Spleen (tissue), 11 donors: ENCODE data around the gene CAVIN4. TPM values are rescaled to one million over a fixed set of nuclear protein-coding genes. Genes with fewer than 3 reads are reported as not detected.

ENCODE experiments used
- DNase-seq: peaks from one replicate; pipeline ENCODE4 v3.0.0-alpha.2; 2020
- H3K27ac ChIP-seq, 8 donors: fragments of 200-600 bp; sonication (generic) in 7 of 8; 1 replicate in 4 of 8; 2 replicates in 4 of 8; pipeline versions ENCODE4 v1.5.0 to v1.8.0; 2016 to 2021; ENCODE audit warnings: inconsistent platforms in 4 of 8, mild to moderate bottlenecking in 4 of 8, moderate library complexity in 1 of 8
- H3K27me3 ChIP-seq, 7 donors: fragments of 200-600 bp; sonication (generic) in 6 of 7; replicated peaks in 1 of 7; 1 replicate in 4 of 7; 2 replicates in 3 of 7; pipeline versions ENCODE4 v1.5.0 to v1.8.0; 2016 to 2021; ENCODE audit warnings: inconsistent platforms in 3 of 7, mild to moderate bottlenecking in 1 of 7
- H3K36me3 ChIP-seq, 6 donors: fragments of 200-600 bp; sonication (generic) in 5 of 6; 1 replicate in 4 of 6; 2 replicates in 2 of 6; pipeline versions ENCODE4 v1.5.0 to v1.8.0; 2016 to 2021; ENCODE audit warnings: inconsistent platforms in 2 of 6
- H3K4me1 ChIP-seq, 6 donors: fragments of 200-600 bp; sonication (generic) in 5 of 6; 1 replicate in 3 of 6; 2 replicates in 3 of 6; pipeline versions ENCODE4 v1.5.0 to v1.8.0; 2016 to 2021; ENCODE audit warnings: inconsistent platforms in 3 of 6
- H3K4me3 ChIP-seq, 8 donors: fragments of 200-600 bp; sonication (generic) in 7 of 8; 1 replicate in 4 of 8; 2 replicates in 4 of 8; pipeline versions ENCODE4 v1.5.0 to v1.8.0; 2016 to 2021; ENCODE audit warnings: inconsistent platforms in 4 of 8, mild to moderate bottlenecking in 4 of 8, moderate library complexity in 2 of 8
- H3K9me3 ChIP-seq, 8 donors: fragments of 200-600 bp; sonication (generic) in 7 of 8; 1 replicate in 4 of 8; 2 replicates in 4 of 8; pipeline versions ENCODE4 v1.5.0 to v1.8.0; 2016 to 2021; ENCODE audit warnings: inconsistent platforms in 4 of 8
- POLR2A ChIP-seq, 3 donors: fragments of 450-650 bp; IDR thresholded peaks; one replicate each; pipeline ENCODE4 v1.5.1; 2017; ENCODE audit warnings: antibody characterized with exemption in 3 of 3, mild to moderate bottlenecking in 1 of 3
- POLR2AphosphoS5 ChIP-seq, 3 donors: sonication (generic); formaldehyde crosslinking; IDR thresholded peaks; one replicate each; pipeline ENCODE4 v1.5.1; 2017; ENCODE audit warnings: antibody characterized with exemption in 3 of 3
- WGBS, 5 donors: extraction: QIAGEN DNeasy Blood & Tissue Kit in 3 of 5; methylation state at CpG; one replicate each; pipeline versions ENCODE4 v1.1.5 to v1.1.7; 2013 to 2018; 5-methylcytosine and 5-hydroxymethylcytosine counted together
- intact Hi-C: fragments of 100-400 bp; cut with DNase I; formaldehyde crosslinking; loops from one replicate; pipeline ENCODE4 v1.15.0; 2023; ENCODE audit warnings: low total_unique reads
- polyA plus RNA-seq, 3 donors: library from polyadenylated mRNA; stranded (reverse); fragments of 200-250 nt; gene quantifications; one replicate each; pipeline ENCODE4 v1.2.1, GENCODE V29; 2013
- total RNA-seq, 7 donors: library from RNA; depleted of rRNA in 3 of 7; stranded (reverse); fragments of >200 nt in 3 of 7; fragmentation: NEBNext Ultra II Directional in 4 of 7; extraction: Animal tissue kit (Norgen Biotek cat#: 25700) in 4 of 7; gene quantifications; one replicate each; pipeline versions ENCODE4 v1.1.0 to v1.2.1, GENCODE V29; 2016 to 2021
- TF ChIP-seq, protein P1 (sequence below), 11 experiments: fragments of 200-600 bp in 7 of 11; fragments of 450-650 bp in 4 of 11; sonication (generic) in 4 of 11; IDR thresholded peaks in 8 of 11; conservative IDR thresholded peaks in 3 of 11; 1 replicate in 7 of 11; 2 replicates in 4 of 11; pipeline versions ENCODE4 v1.4.0 to v1.8.0; 2016 to 2021; ENCODE audit warnings: antibody characterized with exemption in 11 of 11, inconsistent platforms in 4 of 11, mild to moderate bottlenecking in 1 of 11
- donor health status: healthy with polysubstance abuse.
- donor health status: DM: no; HTN: no; CAD: no; lungs with moderate emphysema.
- donor health status: DM: no; HTN: no; CAD: no.
- donor health status: Bipolar disorder and iron deficiency.
- donor health status: healthy.
- donor health status: DM: no; HTN: no; CAD: no.
- donor health status: DM: yes; HTN: yes; CAD: no.

CAVIN4 gene
- total and polyA plus RNA-seq, 10 donors, result 0.08 to 0.43 (median 0.14) TPM; not detected in 1

DNA sequence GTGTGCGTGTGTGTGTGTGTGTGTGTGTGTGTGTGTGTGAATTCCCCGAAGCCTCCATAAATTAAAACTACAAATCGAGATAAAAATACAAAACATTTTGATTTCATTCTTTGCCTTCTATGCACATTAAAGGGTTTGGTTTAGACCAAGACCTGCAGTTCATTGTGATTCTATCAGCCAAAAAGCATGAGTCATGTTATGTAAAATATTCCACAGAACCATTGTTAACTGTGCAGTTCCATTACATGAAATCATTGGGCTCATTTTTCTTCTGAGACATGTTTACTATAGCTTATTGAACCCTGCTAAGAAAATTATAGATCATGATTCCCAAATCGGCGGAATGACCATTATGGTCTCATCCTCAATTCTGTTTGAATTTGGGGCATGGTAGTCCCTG, 11.7 kb downstream of the CAVIN4 start:
- Histone ChIP-seq H3K9me3 (no peaks in the 10 kb centered on the region), H3K27ac (no peak overlapping the region), H3K36me3 (no peaks in the 10 kb centered on the region), H3K4me1 (no peaks in the 10 kb centered on the region), H3K27me3 (no peaks in the 10 kb centered on the region), H3K4me3 (no peak overlapping the region)
- WGBS, 5 donors, result 74 to 94% (median 89%) methylated on average over 5 of the region's 5 CpGs
- intact Hi-C loops, result no loop called here
- TF ChIP-seq POLR2AphosphoS5 (IDR thresholded peaks at IDR 0.05), result no peak
- no peak for TF ChIP-seq POLR2A (IDR thresholded peaks at IDR 0.05)
- TF ChIP-seq, protein P1, sequence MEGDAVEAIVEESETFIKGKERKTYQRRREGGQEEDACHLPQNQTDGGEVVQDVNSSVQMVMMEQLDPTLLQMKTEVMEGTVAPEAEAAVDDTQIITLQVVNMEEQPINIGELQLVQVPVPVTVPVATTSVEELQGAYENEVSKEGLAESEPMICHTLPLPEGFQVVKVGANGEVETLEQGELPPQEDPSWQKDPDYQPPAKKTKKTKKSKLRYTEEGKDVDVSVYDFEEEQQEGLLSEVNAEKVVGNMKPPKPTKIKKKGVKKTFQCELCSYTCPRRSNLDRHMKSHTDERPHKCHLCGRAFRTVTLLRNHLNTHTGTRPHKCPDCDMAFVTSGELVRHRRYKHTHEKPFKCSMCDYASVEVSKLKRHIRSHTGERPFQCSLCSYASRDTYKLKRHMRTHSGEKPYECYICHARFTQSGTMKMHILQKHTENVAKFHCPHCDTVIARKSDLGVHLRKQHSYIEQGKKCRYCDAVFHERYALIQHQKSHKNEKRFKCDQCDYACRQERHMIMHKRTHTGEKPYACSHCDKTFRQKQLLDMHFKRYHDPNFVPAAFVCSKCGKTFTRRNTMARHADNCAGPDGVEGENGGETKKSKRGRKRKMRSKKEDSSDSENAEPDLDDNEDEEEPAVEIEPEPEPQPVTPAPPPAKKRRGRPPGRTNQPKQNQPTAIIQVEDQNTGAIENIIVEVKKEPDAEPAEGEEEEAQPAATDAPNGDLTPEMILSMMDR (IDR thresholded peaks at IDR 0.05 in 8 of 11, conservative IDR thresholded peaks at IDR 0.05 in 3 of 11), result no peak
- no peak for DNase-seq

DNA sequence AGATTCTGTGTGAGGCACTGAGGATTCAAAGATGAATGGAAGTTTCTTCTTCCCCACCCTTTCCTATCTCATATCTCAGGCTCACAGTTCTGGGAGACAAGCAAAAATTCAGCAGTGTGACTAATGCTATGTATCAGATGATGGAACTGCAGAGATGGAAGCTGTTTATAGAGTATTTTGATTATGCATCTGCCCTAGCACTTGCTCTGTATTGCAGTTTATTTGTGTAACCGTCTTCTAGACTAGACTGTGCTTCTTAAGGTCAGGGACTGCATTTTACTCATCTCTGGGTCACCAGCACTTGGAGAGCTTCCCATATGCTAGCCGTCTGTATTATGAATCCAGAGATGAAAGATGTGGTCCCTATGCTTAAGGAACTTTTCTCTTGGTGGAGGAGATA, 12.6 kb downstream of the CAVIN4 start:
- Histone ChIP-seq H3K4me1 (peaks cover 0 to 1% (median under 1%) of the 10 kb centered on the region in 6 donors), H3K27me3 (no peaks in the 10 kb centered on the region), H3K27ac (no peak overlapping the region), H3K9me3 (no peaks in the 10 kb centered on the region), H3K4me3 (no peak overlapping the region), H3K36me3 (no peaks in the 10 kb centered on the region)
- no peak for DNase-seq
- no peak for TF ChIP-seq POLR2AphosphoS5 (IDR thresholded peaks at IDR 0.05)
- TF ChIP-seq, protein P1 (IDR thresholded peaks at IDR 0.05 in 8 of 11, conservative IDR thresholded peaks at IDR 0.05 in 3 of 11), result no peak
- no peak for TF ChIP-seq POLR2A (IDR thresholded peaks at IDR 0.05)
- intact Hi-C loops, result no loop called here
- 64 to 81% (median 71%) methylated on average over 2 of the region's 2 CpGs for WGBS, 5 donors

DNA sequence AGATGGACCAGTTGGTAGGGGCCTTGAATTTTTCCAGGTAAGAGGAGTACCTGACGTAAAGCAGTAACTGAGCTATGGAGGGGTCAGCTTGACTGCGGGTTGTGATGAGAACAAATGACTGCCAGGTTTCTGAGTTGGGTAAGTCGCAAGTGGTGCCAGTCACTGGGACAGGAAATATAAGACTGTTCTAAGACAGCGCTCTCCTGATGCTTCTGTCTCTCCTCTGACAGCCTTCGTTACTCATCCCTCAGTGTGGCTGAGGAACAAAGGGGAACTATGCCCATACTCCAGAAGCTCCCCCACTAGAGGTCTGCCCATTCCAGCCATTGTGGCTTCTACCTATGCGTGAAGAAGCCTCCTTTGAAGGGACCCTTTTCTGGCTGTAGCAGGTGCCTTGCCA, 13.3 kb downstream of the CAVIN4 start:
- peaks cover 0 to 4% (median 1%) of the 10 kb centered on the region in 6 donors for H3K4me1 ChIP-seq
- no peak for DNase-seq
- no peaks in the 10 kb centered on the region for H3K9me3 ChIP-seq
- H3K27me3 ChIP-seq, result no peaks in the 10 kb centered on the region
- WGBS, 5 donors, result 88 to 96% (median 91%) methylated on average over 6 of the region's 6 CpGs
- H3K4me3 ChIP-seq, result no peak overlapping the region
- intact Hi-C loops, result no loop called here
- no peaks in the 10 kb centered on the region for H3K36me3 ChIP-seq
- TF ChIP-seq POLR2A (IDR thresholded peaks at IDR 0.05), result no peak
- no peak overlapping the region for H3K27ac ChIP-seq

DNA sequence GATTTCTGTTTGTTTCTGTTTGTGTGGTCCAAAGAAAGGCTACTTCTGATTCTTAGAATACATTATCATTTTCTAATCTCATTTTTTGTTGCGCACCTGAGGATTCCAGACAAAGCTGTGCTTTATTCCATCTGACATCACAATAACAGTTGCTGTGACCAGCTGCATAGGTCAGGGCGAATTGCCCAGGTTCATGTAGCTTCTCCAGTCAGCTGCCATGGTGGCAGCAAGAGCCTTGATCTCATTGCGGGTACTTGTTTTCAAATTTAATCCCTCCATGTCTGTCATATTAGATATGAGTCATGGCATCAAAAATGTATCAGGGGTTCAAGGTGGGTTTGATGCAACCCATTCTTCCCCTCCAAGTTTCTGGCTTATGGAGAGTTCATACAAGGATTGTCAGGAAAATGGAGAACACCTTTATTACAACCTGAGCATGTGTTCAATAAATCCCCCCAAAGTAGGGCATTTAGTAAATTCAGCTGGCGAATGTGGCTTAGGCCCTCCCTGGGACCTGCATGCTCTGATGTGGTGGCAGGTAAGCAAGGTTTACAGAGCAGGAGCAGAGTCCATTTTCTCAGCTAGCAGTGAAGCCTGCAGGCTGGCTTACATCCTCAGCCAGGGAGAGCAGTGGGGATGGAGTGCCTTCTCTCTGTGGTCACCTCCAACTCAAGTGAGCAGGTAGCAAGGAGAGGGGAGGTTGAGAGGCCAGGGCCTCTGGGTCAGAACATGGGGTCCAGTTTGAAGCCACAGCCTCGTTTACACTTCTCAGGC, 13.9 kb downstream of the CAVIN4 start:
- intact Hi-C loops, result no loop called here
- Histone ChIP-seq H3K9me3 (no peaks in the 10 kb centered on the region), H3K27ac (no peak overlapping the region), H3K36me3 (no peaks in the 10 kb centered on the region), H3K4me1 (peaks cover 0 to 4% (median 1%) of the 10 kb centered on the region in 6 donors), H3K27me3 (no peaks in the 10 kb centered on the region), H3K4me3 (no peak overlapping the region)
- DNase-seq, result no peak
- WGBS, 5 donors, result 79 to 90% (median 86%) methylated on average over 5 of the region's 5 CpGs
- TF ChIP-seq POLR2A (IDR thresholded peaks at IDR 0.05), result no peak
- TF ChIP-seq, protein P1 (IDR thresholded peaks at IDR 0.05 in 8 of 11, conservative IDR thresholded peaks at IDR 0.05 in 3 of 11), result no peak
- TF ChIP-seq POLR2AphosphoS5 (IDR thresholded peaks at IDR 0.05), result no peak
